SH-SY5Y (cell line): Measurements from ENCODE around the gene CLCNKA.

Source experiments
- GATA2 ChIP-seq: IDR thresholded peaks from 2 replicates; pipeline ENCODE4 v1.6.1; 2011; ENCODE audit warnings: mild to moderate bottlenecking, low read depth, low read length
- GATA3 ChIP-seq: IDR thresholded peaks from 2 replicates; pipeline ENCODE4 v1.6.1; 2011; ENCODE audit warnings: low read depth, mild to moderate bottlenecking, low read length, moderate library complexity

The CLCNKA gene

DNA sequence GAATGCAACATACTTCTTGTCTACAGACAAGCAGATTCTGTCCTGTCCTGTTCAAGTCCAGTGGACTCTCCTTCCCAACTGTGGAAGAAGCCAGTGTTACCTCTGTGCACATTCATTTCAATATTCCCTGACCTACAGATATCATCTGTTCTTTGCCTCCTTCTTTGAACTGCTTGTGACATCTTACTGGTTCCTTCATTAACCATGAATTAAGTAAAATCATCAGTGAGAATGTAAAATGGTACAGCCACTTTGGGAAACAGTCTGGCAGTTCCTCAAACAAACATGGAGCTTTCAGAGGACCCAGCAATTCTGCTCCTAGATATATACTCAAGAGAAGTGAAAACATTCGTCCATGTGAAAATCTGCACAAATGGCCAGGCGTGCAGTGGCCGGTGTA, 11.0 kb upstream of the CLCNKA start:
- TF ChIP-seq GATA2 = no peak
- no peak for TF ChIP-seq GATA3

DNA sequence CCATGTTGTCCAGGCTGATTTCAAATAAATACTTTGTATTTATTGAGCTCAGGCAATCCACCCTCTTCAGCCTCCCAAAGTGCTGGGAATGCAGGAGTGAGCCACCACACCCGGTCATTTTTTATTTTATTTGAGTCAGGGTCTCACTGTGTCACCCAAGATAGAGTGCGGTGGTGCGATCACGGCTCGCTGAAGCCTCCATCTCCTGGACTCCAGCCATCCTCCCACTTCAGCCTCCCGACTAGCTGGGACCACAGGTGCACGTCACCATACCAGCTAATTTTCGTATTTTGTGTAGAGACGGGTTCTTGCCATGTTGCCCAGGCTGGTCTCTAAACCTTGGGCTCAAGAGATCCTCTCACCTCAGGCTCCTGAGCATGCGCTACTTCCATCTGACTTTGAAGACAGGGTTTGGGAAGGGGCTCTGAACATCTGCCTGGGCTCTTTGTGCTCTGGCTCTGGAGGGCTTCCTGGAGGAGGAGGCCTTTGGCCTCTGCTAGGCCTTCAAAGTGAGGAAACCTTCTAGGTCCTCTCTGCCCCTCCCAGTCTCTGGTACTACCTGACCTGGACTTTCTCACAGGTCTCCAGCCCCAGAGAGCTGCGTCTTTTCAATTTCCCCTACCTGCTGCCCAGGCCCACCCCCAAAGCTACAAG, 9.8 kb upstream of the CLCNKA start:
- TF ChIP-seq GATA3 (no peak), GATA2 (no peak)

DNA sequence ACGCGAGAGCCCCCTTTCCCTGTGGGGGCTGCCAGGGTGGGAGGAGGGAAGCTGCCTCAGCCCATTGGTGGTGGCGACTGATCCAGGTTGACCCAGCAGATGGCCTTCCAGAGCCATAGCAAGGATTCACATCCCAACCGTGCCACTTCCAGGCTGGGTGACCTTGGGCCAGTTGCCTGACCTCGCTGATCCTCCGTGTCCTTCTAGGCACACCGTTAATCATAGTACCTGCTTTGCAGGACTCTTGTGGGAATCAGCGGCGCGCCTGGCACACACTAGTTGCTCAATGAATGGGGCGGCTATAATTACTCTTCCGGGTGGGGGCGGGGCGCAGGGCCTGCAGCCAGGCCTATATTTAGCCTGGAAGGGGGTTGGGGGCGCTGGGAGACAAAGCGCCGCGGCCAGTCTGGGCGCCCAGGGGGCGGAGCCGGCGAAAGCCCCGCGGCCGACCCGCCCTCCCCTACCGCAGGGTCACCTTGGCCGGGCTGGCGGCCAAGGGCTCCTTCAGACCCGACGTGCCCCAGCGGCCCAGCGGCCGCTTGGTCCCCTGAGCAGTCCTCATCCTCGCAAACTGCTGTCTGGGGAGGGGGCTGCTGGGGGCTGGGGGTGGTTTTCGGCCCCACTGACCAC, 9.1 kb upstream of the CLCNKA start:
- TF ChIP-seq GATA3 (no peak), GATA2 (no peak)

DNA sequence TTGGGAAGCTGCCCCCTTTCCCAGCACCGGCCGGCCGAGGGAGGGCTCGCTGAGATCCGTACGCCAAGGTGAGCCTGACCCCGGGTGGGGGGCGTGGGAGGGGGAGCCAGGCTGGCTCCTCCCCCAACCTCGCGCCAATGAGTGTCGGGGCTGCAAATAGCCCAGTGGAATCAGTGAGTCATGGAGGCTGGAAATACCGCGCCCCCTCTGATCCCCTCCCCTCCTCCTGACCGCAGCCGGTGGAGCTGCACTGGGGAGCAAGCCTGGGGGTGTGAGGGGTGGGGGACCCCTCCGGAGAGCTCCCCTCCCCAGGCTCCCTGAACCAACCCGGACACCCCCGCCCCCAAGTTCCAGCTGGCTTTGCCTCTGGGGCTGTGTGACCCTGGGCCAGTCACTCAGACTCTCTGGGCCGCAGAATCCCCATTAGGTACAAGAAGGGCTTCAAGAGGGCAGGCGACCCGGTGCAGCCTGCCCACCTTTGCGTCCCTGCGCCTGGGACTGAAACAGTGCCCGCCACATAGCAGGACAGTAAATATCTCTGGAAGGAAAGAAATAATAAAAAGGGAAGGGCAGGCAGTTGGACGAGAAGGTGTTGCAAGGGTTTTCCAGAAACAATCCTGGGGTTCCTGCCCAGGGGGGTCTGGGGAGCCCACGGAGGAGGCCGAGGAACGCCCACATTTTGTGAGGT, 8.5 kb upstream of the CLCNKA start:
- TF ChIP-seq GATA3 = no peak
- no peak for TF ChIP-seq GATA2

DNA sequence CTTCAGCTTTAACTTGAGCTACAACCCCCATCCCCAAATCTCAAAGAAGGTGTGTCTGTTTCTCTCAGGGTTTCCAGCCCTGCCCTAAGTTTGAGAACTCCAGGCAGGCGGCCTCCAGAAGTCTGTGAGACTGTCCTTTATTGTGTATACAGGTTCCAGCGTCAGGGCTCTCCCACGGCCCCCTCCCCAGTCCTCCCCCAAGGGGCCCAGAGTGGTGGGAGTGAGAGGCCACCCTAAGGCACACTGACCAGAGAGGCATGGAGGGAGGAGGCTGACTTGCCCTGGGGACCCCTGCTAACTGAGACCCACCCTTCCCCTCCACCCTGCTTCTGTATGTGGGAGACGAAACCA, 8.0 kb upstream of the CLCNKA start:
- no peak for TF ChIP-seq GATA3
- no peak for TF ChIP-seq GATA2

DNA sequence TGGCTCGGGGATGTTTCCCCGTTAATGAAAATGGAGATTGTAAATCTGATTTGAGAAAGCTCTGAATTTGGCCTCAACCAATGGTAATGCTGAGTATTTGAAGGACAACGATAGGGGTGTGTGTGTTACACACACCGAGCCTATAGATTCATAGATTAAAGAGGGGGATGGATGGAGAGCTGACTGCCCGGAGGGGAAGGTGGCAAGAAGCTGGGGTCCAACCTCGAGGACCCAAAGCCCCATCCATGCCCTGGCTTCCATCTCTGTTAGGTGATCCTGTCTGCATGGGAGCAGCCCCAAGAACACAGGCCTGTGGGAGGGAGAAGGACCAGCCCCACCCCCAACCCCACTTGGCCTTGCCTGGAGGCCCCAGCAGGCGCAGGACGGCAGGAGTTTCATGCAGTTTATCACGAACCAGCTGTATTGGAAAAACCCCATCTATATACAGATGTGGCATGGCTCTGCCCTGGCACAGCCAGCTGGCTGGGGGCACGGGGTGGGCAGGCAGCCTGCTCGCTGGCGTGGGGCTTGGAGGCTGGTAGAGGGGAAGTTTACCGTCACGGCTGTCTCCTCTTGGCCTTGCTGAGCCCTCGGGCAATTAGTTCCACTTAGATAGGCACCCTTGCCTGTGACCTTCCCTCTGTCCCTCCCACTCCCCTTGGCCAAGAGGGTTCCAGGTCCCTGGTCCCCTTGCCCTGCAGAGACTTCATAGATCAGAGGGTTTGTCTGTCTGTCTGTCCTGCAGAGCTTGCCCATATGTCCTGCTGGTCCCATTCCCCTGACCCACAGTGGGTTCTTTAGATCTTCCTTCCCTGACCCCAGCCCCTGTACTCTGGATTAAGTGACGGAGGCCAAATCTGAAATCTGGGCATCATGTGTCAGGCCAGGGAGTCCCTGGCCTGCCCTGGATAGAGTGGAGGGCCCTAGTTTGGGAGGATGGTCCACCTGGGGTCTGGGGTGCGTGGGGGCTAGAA, 7.0 kb upstream of the CLCNKA start:
- TF ChIP-seq GATA2 (peak; percentile 70), GATA3 (no peak)

DNA sequence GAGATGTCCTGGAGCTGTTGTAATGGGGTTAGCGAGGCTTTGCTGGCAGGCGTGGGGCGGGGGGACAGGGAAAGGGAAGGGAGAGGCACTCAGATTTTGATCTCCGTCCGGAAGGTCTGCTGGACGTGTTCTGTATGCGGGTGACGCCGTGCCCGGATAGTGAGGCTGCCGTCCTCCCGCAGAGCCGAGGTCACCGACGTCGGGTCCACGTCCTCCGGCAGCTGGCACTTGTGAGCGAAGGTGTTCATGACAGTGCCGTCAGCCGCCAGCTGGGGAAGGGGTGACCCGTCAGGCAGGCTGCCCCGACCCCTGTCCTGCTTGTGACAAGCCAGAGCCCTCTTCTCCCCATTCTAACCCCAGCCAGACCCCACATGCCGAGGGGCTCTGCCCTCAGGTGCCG, 6.3 kb upstream of the CLCNKA start:
- TF ChIP-seq GATA3 = no peak
- TF ChIP-seq GATA2 = no peak

DNA sequence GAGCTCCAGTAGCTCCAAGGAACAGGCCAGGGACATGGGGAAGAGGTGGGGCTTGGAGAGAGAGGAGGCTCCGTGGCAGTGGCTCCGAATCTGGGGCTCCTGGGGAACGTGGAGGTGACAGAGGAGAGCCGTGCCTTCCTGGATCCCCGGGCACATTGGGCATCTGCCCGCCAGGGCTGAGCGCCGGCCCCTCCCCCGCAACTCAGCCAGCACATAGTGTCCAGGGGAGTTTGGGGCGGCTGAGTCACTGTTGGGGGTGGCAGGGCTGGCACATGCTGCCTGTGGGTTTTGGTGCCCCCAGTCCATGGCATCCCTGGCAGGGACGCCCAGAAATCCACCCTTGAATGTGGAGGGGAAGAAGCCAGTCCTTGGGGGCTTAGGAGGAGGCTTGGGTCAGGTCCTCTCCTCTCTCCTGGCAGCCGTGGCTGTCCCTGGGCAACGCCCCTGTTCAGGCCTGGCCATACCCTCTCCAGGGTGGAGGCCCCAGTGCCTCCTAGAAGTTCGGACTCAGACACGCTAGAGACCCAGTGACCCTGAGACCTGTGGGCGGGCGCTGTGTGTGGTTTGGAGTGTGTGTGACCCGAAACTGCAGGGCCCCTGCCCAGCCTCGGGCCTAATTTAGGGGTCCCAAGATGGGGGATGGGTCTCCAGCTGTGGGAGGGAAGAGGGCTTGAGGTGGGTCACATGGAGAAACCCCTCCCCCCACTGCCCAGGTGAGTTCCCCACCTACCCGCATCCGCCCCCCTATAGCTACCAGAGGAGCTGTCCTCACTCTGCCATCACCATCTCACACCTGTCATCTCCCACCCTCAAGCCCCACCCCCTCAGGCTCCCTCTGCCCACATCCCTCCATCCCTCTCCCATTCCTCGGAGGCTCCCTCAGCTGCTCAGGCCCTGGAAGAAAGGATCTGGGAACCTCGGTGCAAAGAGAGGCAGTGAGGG, 5.6 kb upstream of the CLCNKA start:
- TF ChIP-seq GATA3 = no peak
- TF ChIP-seq GATA2 = no peak

DNA sequence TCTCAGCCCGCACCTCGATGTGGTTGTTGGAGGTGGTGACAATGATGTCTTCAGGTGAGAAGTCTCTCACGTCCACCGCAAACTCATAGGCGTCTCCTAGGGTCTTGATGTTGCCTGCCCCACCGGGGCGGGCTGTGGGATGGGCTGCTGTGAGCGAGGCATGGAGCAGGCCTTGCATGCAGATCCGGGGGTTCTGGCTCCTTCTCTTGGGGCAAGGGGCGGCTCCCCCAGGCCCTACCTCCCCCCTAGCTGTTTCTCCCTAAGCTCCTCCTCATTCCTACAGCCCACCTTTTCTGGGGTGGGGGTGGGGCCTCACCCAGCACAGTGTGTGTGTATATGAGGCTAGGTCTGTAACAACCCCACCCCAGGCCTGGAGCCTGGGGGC, 4.8 kb upstream of the CLCNKA start:
- TF ChIP-seq GATA2 = no peak
- no peak for TF ChIP-seq GATA3

DNA sequence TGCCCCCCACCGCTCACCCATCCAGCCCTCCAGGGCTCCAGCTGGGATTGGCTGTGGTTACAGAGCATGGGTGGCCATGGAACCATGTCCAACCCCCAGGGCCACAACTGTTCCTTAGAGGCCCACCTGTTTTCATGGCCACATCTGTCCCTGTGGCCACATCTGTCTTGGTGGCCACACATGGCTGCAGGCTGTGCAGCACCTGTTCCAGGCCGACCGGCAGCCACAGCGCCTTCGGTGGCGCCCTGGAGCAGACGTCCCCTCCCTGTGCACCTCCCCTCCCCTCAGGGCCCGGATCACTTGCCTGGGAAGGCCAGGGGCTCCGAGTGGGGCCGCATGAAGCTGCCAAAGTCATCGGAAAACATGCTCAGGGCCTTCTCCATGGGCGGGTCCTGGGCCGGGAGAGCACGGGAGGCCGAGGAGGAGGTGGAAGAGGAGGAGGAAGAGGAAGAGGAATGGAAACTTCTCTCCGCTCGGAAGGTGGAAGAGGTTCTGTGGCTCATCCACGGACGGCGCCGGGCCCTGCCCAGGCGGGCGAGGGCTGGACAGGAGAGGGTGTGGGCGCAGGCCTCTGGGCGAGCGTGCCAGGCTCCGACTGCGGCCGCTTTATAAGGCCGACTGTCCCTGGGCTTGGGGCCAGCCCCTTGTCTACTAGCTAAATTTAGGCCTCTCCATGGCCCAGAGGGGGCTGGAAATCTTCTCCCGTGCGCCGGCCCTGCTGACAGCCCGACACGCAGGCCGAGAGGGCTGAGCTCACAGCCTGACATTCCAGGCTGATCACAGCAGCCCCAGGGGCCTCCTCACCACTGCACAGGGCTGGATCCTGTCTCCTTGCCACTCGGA, 4.2 kb upstream of the CLCNKA start, which contains the start of gene HSPB7:
HSPB7 (minus strand) TSS at position 583 of the 843 bp plus-strand sequence; CDS start at position 503, 80 bp downstream.
- TF ChIP-seq GATA3 (no peak), GATA2 (no peak)

DNA sequence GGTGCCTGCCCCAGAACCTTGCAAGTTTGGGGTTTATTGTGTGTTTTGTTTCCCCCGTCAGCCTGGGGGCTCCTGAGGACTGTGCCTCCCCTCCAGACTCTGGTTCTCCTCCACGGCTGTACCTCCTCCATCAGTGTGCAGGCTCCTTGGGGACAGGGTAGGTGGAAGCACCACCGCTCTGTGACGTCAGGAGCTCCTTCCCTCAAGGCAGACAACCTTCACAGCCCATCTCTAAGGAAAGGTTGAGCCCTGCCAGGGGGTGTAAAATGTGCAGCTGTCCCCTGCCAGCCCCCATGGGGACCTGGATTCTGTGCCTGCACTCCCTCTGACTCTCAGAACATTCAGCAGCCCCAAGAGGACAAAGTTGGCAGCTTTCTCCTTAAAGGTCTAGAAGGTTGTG, 3.5 kb upstream of the CLCNKA start:
- TF ChIP-seq GATA2 (no peak), GATA3 (no peak)

DNA sequence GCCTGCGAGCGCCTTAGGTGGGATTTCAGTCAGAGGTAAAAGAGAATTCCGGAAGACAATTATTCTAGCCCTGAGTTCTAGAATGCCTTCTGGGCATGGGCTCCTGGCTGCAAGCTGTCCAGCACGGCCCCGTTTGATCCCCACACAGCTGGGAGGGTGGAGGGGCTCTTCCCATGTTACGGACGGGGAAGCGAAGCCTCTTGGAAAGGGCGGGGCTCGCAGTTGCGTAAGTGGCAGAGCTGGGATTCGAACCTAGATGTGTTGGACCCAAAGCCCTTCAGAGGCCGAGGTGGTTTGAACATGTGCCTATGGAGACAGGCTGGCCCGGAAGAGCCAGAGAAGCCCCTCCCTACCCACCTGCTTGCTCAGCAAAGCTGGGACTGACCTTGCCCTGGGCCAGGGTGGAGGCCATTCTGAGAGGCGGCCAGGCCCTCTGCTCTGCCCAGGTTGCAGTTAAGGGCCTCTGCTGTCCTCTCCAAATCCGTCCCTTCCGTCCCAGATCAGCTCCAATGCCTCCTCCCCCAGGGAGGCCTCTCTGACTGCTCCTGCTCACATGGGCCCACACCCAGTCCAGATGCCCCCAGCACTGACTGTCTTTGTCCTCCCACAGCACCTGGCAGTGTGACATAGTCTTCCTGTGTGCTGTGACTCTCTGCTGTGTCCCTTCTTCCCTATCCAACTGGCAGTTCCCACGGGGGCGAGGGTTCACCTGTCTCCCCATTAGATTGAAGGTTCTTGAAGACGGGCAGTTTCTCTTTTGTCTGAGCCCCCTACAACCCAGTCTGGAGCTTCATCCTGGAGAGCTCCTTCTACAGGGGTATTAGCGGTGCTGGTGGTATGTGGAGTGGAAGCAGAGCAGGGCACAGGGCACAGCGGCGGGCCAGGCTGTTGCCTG, 2.8 kb upstream of the CLCNKA start:
- TF ChIP-seq GATA2 = no peak
- TF ChIP-seq GATA3 = no peak
